GM23338 (cell line): ENCODE results near the gene COL9A3. TPM values are rescaled to one million over a fixed set of nuclear protein-coding genes. Genes with fewer than 3 reads are reported as not detected.

Experiments
- CREB1 ChIP-seq: fragments of 250-450 bp; sonication (Bioruptor Pico); IDR thresholded peaks from 2 replicates; pipeline ENCODE4 v1.5.0; 2020; ENCODE audit warnings: low read depth, mild to moderate bottlenecking, moderate library complexity
- POLR2AphosphoS5 ChIP-seq: IDR thresholded peaks from 2 replicates; pipeline ENCODE4 v1.6.1; 2016; ENCODE audit warnings: antibody characterized with exemption, low read depth
- STAT1 ChIP-seq: IDR thresholded peaks from one replicate; pipeline ENCODE4 v1.6.1; 2016; ENCODE audit warnings: antibody characterized with exemption; ENCODE audit not compliant: unreplicated experiment
- polyA plus RNA-seq: library from polyadenylated mRNA; unstranded; fragments of >200 nt; fragmentation: Nextera tagmentation; extraction: Ambion mirVana; gene quantifications from 2 replicates; pipeline ENCODE4 v1.2.1, GENCODE V29; 2016
- small RNA-seq: library from RNA; depleted of rRNA; stranded (forward); fragments of <200 nt; gene quantifications from one replicate; pipeline ENCODE3, GENCODE V24; 2014; ENCODE audit warnings: low replicate concordance
- total RNA-seq: library from RNA; depleted of rRNA; stranded (reverse); fragments of >200 nt; shearing (Covaris generic); gene quantifications from 2 replicates; pipeline ENCODE4 v1.2.3, GENCODE V29; 2014; rRNA removed
- TF ChIP-seq, protein P1 (sequence below): fragments of 250-450 bp; sonication (Bioruptor Pico); IDR thresholded peaks from 2 replicates; pipeline ENCODE4 v1.5.0; 2020; ENCODE audit warnings: mild to moderate bottlenecking, moderate library complexity
- TF ChIP-seq, protein P2 (sequence below): IDR thresholded peaks from one replicate; pipeline ENCODE4 v1.6.1; 2018; ENCODE audit warnings: antibody characterized with exemption; ENCODE audit not compliant: unreplicated experiment

The COL9A3 gene
- total and polyA plus RNA-seq, 2 experiments from 2014 or later: 74.9 to 113 TPM

DNA sequence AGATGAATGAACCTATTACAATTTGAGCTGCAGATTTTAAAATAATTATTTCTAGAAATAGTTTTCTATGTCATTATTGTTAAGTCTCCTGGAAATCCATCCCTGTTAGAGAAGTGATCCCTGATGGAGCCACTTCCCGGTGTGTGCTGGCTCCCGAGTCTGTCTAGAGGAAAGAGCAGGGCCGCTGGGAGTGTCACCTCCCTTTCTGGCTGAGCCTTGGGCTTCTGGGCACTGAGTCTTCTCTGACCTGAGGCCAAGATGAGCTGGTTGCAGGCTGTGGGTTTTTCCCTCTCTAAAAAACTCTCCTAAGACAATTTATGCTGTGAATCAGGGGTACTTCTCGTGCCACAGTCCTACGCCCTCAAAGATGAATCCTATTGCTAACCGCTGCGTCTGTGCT, 73.6 kb downstream of the COL9A3 start (continued):
- TF ChIP-seq, protein P1, sequence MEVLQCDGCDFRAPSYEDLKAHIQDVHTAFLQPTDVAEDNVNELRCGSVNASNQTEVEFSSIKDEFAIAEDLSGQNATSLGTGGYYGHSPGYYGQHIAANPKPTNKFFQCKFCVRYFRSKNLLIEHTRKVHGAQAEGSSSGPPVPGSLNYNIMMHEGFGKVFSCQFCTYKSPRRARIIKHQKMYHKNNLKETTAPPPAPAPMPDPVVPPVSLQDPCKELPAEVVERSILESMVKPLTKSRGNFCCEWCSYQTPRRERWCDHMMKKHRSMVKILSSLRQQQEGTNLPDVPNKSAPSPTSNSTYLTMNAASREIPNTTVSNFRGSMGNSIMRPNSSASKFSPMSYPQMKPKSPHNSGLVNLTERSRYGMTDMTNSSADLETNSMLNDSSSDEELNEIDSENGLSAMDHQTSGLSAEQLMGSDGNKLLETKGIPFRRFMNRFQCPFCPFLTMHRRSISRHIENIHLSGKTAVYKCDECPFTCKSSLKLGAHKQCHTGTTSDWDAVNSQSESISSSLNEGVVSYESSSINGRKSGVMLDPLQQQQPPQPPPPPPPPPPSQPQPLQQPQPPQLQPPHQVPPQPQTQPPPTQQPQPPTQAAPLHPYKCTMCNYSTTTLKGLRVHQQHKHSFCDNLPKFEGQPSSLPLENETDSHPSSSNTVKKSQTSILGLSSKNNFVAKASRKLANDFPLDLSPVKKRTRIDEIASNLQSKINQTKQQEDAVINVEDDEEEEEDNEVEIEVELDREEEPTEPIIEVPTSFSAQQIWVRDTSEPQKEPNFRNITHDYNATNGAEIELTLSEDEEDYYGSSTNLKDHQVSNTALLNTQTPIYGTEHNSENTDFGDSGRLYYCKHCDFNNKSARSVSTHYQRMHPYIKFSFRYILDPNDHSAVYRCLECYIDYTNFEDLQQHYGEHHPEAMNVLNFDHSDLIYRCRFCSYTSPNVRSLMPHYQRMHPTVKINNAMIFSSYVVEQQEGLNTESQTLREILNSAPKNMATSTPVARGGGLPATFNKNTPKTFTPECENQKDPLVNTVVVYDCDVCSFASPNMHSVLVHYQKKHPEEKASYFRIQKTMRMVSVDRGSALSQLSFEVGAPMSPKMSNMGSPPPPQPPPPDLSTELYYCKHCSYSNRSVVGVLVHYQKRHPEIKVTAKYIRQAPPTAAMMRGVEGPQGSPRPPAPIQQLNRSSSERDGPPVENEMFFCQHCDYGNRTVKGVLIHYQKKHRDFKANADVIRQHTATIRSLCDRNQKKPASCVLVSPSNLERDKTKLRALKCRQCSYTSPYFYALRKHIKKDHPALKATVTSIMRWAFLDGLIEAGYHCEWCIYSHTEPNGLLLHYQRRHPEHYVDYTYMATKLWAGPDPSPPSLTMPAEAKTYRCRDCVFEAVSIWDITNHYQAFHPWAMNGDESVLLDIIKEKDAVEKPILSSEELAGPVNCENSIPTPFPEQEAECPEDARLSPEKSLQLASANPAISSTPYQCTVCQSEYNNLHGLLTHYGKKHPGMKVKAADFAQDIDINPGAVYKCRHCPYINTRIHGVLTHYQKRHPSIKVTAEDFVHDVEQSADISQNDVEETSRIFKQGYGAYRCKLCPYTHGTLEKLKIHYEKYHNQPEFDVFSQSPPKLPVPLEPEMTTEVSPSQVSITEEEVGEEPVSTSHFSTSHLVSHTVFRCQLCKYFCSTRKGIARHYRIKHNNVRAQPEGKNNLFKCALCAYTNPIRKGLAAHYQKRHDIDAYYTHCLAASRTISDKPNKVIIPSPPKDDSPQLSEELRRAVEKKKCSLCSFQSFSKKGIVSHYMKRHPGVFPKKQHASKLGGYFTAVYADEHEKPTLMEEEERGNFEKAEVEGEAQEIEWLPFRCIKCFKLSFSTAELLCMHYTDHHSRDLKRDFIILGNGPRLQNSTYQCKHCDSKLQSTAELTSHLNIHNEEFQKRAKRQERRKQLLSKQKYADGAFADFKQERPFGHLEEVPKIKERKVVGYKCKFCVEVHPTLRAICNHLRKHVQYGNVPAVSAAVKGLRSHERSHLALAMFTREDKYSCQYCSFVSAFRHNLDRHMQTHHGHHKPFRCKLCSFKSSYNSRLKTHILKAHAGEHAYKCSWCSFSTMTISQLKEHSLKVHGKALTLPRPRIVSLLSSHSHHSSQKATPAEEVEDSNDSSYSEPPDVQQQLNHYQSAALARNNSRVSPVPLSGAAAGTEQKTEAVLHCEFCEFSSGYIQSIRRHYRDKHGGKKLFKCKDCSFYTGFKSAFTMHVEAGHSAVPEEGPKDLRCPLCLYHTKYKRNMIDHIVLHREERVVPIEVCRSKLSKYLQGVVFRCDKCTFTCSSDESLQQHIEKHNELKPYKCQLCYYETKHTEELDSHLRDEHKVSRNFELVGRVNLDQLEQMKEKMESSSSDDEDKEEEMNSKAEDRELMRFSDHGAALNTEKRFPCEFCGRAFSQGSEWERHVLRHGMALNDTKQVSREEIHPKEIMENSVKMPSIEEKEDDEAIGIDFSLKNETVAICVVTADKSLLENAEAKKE (CRISPR knock-in tag): no peak
- TF ChIP-seq, protein P2, sequence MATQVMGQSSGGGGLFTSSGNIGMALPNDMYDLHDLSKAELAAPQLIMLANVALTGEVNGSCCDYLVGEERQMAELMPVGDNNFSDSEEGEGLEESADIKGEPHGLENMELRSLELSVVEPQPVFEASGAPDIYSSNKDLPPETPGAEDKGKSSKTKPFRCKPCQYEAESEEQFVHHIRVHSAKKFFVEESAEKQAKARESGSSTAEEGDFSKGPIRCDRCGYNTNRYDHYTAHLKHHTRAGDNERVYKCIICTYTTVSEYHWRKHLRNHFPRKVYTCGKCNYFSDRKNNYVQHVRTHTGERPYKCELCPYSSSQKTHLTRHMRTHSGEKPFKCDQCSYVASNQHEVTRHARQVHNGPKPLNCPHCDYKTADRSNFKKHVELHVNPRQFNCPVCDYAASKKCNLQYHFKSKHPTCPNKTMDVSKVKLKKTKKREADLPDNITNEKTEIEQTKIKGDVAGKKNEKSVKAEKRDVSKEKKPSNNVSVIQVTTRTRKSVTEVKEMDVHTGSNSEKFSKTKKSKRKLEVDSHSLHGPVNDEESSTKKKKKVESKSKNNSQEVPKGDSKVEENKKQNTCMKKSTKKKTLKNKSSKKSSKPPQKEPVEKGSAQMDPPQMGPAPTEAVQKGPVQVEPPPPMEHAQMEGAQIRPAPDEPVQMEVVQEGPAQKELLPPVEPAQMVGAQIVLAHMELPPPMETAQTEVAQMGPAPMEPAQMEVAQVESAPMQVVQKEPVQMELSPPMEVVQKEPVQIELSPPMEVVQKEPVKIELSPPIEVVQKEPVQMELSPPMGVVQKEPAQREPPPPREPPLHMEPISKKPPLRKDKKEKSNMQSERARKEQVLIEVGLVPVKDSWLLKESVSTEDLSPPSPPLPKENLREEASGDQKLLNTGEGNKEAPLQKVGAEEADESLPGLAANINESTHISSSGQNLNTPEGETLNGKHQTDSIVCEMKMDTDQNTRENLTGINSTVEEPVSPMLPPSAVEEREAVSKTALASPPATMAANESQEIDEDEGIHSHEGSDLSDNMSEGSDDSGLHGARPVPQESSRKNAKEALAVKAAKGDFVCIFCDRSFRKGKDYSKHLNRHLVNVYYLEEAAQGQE: no peak
- no peak for TF ChIP-seq CREB1 (CRISPR knock-in tag)
- no peak for TF ChIP-seq STAT1
- TF ChIP-seq POLR2AphosphoS5: no peak

Small RNAs within 50 kb of the gene (small RNA-seq; reads per million reads assigned to genes)
- gene DPH3P1: not detected

Other genes starting within 250 kb of the COL9A3 start
- gene SLCO4A1, start 174.5 kb upstream of the COL9A3 start, total RNA-seq: 38.3 and 41.6 TPM in 2 replicates
- gene SLCO4A1, start 174.5 kb upstream of the COL9A3 start, polyA plus RNA-seq: 27.2 and 28.5 TPM in 2 replicates
- gene NTSR1, start 108.2 kb upstream of the COL9A3 start, total RNA-seq: 1.4 and 1.7 TPM in 2 replicates
- 0.15 and 0.52 TPM in 2 replicates for gene NTSR1, start 108.2 kb upstream of the COL9A3 start, polyA plus RNA-seq
- gene MRGBP, start 20.6 kb upstream of the COL9A3 start, total RNA-seq: 24.3 and 26.0 TPM in 2 replicates
- gene MRGBP, start 20.6 kb upstream of the COL9A3 start, polyA plus RNA-seq: 19.7 and 20.9 TPM in 2 replicates
- 48.8 and 50.6 TPM in 2 replicates for gene OGFR, start 12.2 kb upstream of the COL9A3 start, total RNA-seq
- gene OGFR, start 12.2 kb upstream of the COL9A3 start, polyA plus RNA-seq: 9.6 and 12.3 TPM in 2 replicates
- gene TCFL5, start 44.8 kb downstream of the COL9A3 start, total RNA-seq: 18.8 and 19.3 TPM in 2 replicates
- gene TCFL5, start 44.8 kb downstream of the COL9A3 start, polyA plus RNA-seq: 5.4 and 5.8 TPM in 2 replicates
- gene DIDO1, start 109.5 kb downstream of the COL9A3 start, total RNA-seq: 147 and 162 TPM in 2 replicates
- gene DIDO1, start 109.5 kb downstream of the COL9A3 start, polyA plus RNA-seq: 61.5 and 72.4 TPM in 2 replicates
- 102 and 106 TPM in 2 replicates for gene GID8, start 121.1 kb downstream of the COL9A3 start, total RNA-seq
- 41.7 and 41.8 TPM in 2 replicates for gene GID8, start 121.1 kb downstream of the COL9A3 start, polyA plus RNA-seq
- gene SLC17A9, start 135.7 kb downstream of the COL9A3 start, total RNA-seq: 24.2 and 32.0 TPM in 2 replicates
- 36.1 and 39.3 TPM in 2 replicates for gene SLC17A9, start 135.7 kb downstream of the COL9A3 start, polyA plus RNA-seq
- 5.0 and 6.6 TPM in 2 replicates for gene BHLHE23, start 189.9 kb downstream of the COL9A3 start, total RNA-seq
- gene BHLHE23, start 189.9 kb downstream of the COL9A3 start, polyA plus RNA-seq: 0.52 TPM in 2 replicates